Measurements from ENCODE around the gene ARAP2. TPM values are rescaled to one million over a fixed set of nuclear protein-coding genes. Genes with fewer than 3 reads are reported as not detected.

Gene ARAP2
- total RNA-seq, 1 donor from 2014 or later: 57.2 TPM

GRCh38 chr4:36211084-36211483 lies 33.2 kb downstream of the ARAP2 start:
- Histone ChIP-seq H3K4me3 (no peak overlapping the region), H3K36me3 (peaks cover 17% of the 10 kb centered on the region), H3K9me3 (no peaks in the 10 kb centered on the region), H3K27me3 (no peaks in the 10 kb centered on the region), H3K27ac (no peak overlapping the region), H3K4me1 (no peaks in the 10 kb centered on the region)
- DNase-seq (no peak), ATAC-seq (no peak)
- intact Hi-C loops (cut with DNase I): no loop called here
- no peak for TF ChIP-seq CTCF (IDR thresholded peaks at IDR 0.05)

GRCh38 chr4:36209941-36210649 lies 34.2 kb downstream of the ARAP2 start:
- ATAC-seq (no peak), DNase-seq (no peak)
- H3K4me3 ChIP-seq: no peak overlapping the region
- no peak for TF ChIP-seq CTCF (IDR thresholded peaks at IDR 0.05)
- peaks cover 17% of the 10 kb centered on the region for H3K36me3 ChIP-seq
- H3K27me3 ChIP-seq: no peaks in the 10 kb centered on the region
- no peaks in the 10 kb centered on the region for H3K9me3 ChIP-seq
- intact Hi-C loops (cut with DNase I): no loop called here
- no peaks in the 10 kb centered on the region for H3K4me1 ChIP-seq
- no peak overlapping the region for H3K27ac ChIP-seq

- Histone ChIP-seq H3K36me3 (peaks cover 17% of the 10 kb centered on the region), H3K27ac (no peak overlapping the region), H3K27me3 (no peaks in the 10 kb centered on the region), H3K4me3 (no peak overlapping the region), H3K9me3 (no peaks in the 10 kb centered on the region), H3K4me1 (no peaks in the 10 kb centered on the region)
- DNase-seq (no peak), ATAC-seq (no peak)
- intact Hi-C loops (cut with DNase I): no loop called here
- TF ChIP-seq CTCF (IDR thresholded peaks at IDR 0.05): no peak
Observed at GRCh38 chr4:36208893-36209473, 35.3 kb downstream of the ARAP2 start.

GRCh38 chr4:36207831-36208520 lies 36.3 kb downstream of the ARAP2 start:
- DNase-seq: no peak
- Histone ChIP-seq H3K27ac (no peak overlapping the region), H3K4me1 (no peaks in the 10 kb centered on the region), H3K27me3 (no peaks in the 10 kb centered on the region), H3K4me3 (no peak overlapping the region), H3K9me3 (no peaks in the 10 kb centered on the region), H3K36me3 (peaks cover 17% of the 10 kb centered on the region)
- intact Hi-C loops (cut with DNase I): no loop called here
- TF ChIP-seq CTCF (IDR thresholded peaks at IDR 0.05): no peak
- ATAC-seq: no peak

- ATAC-seq: no peak
- DNase-seq: no peak
- H3K27me3 ChIP-seq: no peaks in the 10 kb centered on the region
- intact Hi-C loops (cut with DNase I): no loop called here
- H3K4me3 ChIP-seq: no peak overlapping the region
- H3K4me1 ChIP-seq: no peaks in the 10 kb centered on the region
- TF ChIP-seq CTCF (IDR thresholded peaks at IDR 0.05): no peak
- H3K27ac ChIP-seq: no peak overlapping the region
- H3K9me3 ChIP-seq: no peaks in the 10 kb centered on the region
- H3K36me3 ChIP-seq: peaks cover 17% of the 10 kb centered on the region
Observed at GRCh38 chr4:36207367-36207766, 36.9 kb downstream of the ARAP2 start.
